Endothelial cell of umbilical vein (primary cell): Measurements from ENCODE around the gene RAP1GAP2.

ENCODE experiments used
- CTCF ChIP-seq, 2 donors: IDR thresholded peaks; 1 replicate in 1 of 2; 2 replicates in 1 of 2; pipeline ENCODE4 v1.5.1; 2011; ENCODE audit warnings: low read length in 2 of 2, mild to moderate bottlenecking in 2 of 2, moderate library complexity in 2 of 2, control low read depth in 1 of 2, inconsistent platforms in 1 of 2, low read depth in 1 of 2; ENCODE audit not compliant: insufficient read depth in 1 of 2; ENCODE audit errors: extremely low read depth in 1 of 2
- EZH2 ChIP-seq: IDR thresholded peaks from 2 replicates; pipeline ENCODE4 v1.6.1; 2012; ENCODE audit warnings: borderline replicate concordance, low read depth, mild to moderate bottlenecking, moderate library complexity, low read length, inconsistent platforms; ENCODE audit not compliant: severe bottlenecking
- POLR2AphosphoS5 ChIP-seq: IDR thresholded peaks from 2 replicates; pipeline ENCODE4 v1.6.1; 2012; ENCODE audit warnings: low read depth, mild to moderate bottlenecking, control low read depth, low read length, moderate library complexity; ENCODE audit not compliant: insufficient read depth

- TF ChIP-seq CTCF (IDR thresholded peaks at IDR 0.05; ENCODE audit: extremely low read depth in 1 of 2, insufficient read depth in 1 of 2, low read depth in 1 of 2, low read length in 2 of 2) (no peak), POLR2AphosphoS5 (no peak), EZH2 (no peak)
These were observed 39.5 kb downstream of the RAP1GAP2 start for GRCh38 chr17:2835780-2836179.
